Dermis microvascular lymphatic vessel endothelial cell (primary cell): ENCODE measurements around the gene C16orf89. TPM values are rescaled to one million over a fixed set of nuclear protein-coding genes. Genes with fewer than 3 reads are reported as not detected.

Experiments used
- DNase-seq, 2 donors: peaks; one replicate each; pipeline versions ENCODE4 v3.0.0 to v3.0.0-alpha.2; 2010; ENCODE audit warnings: low read depth in 2 of 2
- total RNA-seq: library from RNA; depleted of rRNA; stranded (reverse); fragments of >200 nt; gene quantifications from 2 replicates; pipeline ENCODE4 v1.2.1, GENCODE V29; 2014

The C16orf89 gene
- total RNA-seq, 1 donor from 2014 or later, result not detected

GRCh38 chr16:5005916-5006315 is 59.8 kb downstream of the C16orf89 start:
- DNase-seq, result no peak

DNA sequence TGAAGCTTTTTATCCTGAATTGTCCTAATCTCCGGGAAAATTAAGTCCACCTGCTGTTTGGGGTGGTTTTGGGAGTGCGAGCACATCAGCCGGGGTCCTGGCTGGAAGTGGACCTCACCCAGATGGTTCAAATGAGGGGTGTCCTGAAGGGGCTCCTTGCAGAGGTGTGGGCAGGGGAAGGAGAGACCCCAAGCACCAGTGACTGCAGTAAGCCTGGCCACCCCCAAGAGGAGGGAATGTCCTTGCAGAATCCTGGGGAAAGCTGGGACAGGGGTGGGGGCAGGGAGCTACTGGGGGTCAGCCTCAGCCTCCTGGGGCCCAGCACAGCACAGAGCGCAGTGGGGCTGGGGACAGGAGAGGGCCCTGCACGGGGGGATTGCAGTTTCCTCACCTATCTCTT is 61.4 kb downstream of the C16orf89 start:
- no peak for DNase-seq

DNA sequence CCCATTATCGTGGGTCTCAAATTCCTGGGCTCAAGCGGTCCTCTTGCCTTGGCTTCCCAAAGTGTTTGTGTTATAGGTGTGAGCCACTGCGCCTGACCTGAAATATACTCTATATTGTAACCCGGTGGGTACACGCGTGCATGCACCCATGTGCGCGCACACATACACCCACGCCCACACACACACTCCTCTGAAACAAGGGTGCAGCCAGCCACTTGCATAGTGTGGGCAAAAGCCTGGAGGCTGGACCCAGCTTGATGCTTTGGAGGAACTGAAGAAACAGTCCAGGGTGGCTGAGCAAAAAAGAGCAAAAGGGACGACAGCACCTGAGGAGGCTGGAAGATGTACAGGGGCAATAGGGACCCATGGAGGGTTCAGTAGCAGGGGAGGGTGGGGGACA is 61.9 kb downstream of the C16orf89 start:
- no peak for DNase-seq

DNA sequence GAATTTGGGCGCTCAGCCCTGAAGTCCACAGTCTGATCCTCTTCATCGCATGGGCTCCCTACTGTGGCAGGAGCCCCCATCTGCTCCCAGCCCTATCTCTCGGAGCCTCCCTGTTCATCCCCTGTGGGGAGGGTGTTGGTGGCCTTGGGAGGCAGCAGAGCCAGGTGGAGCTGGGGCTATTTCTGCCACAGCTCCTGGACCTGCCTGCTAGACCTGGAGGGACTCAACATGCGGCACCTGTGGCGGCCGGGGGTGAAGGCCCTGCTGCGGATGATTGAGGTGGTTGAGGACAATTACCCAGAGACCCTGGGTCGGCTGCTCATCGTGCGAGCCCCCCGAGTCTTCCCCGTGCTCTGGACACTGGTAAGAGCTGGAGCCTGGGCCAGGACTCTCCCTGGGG is 62.5 kb downstream of the C16orf89 start:
- DNase-seq, result no peak

DNA sequence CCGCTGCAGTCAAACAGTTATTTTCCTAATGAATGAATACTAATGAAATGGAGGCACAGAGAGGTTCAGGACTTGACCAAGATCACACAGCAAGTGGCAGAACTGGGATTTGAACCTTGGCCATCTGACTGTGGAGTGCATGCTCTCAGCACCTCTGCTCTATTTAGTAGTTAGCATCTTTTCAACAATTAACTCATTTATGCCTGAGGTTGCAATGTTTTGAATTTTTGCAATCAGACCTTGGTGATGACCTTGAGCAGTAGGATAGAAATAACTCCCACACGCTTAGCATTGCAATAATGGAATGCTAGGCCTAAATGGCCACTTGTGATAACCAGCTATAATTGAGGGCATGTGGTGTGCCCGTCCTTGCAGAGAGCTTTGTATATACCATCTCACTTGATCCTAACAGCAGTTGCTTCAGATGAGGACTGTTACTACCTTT is 63.0 kb downstream of the C16orf89 start:
- DNase-seq, result no peak

DNA sequence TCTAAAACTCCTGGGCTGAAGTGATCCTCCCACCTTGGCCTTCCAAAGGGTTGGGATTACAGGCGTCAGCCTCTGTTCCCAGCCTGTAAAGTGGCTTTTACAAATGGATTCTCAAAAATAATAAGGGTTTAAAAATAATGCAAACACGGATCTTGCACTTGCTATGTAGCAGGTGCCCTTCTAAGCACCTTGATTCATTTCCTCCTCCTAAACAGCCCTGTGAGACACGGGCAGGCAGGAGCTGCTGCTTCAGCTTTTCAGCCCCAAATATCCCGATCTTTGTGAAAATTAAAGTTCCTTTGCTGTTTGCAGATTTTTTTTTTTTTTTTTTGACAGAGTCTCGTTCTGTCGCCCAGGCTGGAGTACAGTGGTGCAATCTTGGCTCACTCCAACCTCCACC is 63.8 kb downstream of the C16orf89 start:
- no peak for DNase-seq

DNA sequence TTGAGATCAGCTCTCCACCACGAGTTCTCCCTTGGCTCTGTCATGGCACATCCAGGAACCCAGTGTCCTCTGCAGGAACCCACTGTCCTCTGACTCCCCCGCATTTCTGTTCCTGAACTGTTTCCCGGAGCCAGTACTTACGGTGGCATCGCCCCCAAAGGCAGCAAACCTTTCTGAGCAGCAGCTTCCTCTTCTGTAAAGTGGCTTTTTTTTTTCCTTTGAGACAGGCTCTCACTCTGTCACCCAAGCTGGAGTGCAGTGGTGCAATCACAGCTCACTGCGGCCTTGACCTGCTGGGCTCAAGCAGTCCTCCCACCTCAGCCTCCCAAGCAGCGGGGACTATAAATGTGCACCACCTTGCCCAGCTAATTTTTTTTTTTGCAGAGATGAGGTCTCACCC is 64.2 kb downstream of the C16orf89 start:
- DNase-seq, result no peak

- no peak for DNase-seq
Observed at GRCh38 chr16:5000573-5001001, 65.2 kb downstream of the C16orf89 start.

- DNase-seq, result no peak
Observed at GRCh38 chr16:4994719-4995434, 70.9 kb downstream of the C16orf89 start.

Other genes starting within 250 kb of the C16orf89 start
- 45.7 and 57.4 TPM in 2 replicates for gene GLYR1, start 218.7 kb downstream of the C16orf89 start, total RNA-seq
- gene UBN1, start 218.5 kb downstream of the C16orf89 start, total RNA-seq, result 14.6 and 27.1 TPM in 2 replicates
- 3.2 and 4.7 TPM in 2 replicates for gene PPL, start 128.8 kb downstream of the C16orf89 start, total RNA-seq
- gene SEC14L5, start 107.6 kb downstream of the C16orf89 start, total RNA-seq, result under 0.01 and 0.13 TPM in 2 replicates
- gene NAGPA, start 32.0 kb downstream of the C16orf89 start, total RNA-seq, result 12.1 and 18.0 TPM in 2 replicates
- gene ALG1, start 5.9 kb upstream of the C16orf89 start, total RNA-seq, result 24.8 and 30.1 TPM in 2 replicates
- gene EEF2KMT, start 31.8 kb upstream of the C16orf89 start, total RNA-seq, result 6.4 and 11.0 TPM in 2 replicates